SK-N-SH treated with all-trans-retinoic acid at 6 μM for 48 hours (cell line): ENCODE data around the gene SRPK2.

ENCODE experiments used
- ARNTL ChIP-seq: fragments of 450-650 bp; formaldehyde crosslinking; IDR thresholded peaks from 2 replicates; pipeline ENCODE4 v1.5.0; 2020; ENCODE audit warnings: low read depth, mild to moderate bottlenecking, moderate library complexity, borderline replicate concordance
- CSDC2 ChIP-seq: fragments of 250-450 bp; sonication (Bioruptor Pico); IDR thresholded peaks from 2 replicates; pipeline ENCODE4 v1.5.0; 2020; ENCODE audit warnings: mild to moderate bottlenecking, moderate library complexity
- CSRNP3 ChIP-seq: fragments of 250-450 bp; sonication (Bioruptor Pico); IDR thresholded peaks from 2 replicates; pipeline ENCODE4 v1.5.1; 2021; ENCODE audit warnings: mild to moderate bottlenecking, moderate library complexity
- PATZ1 ChIP-seq: fragments of 250-450 bp; sonication (Bioruptor Pico); IDR thresholded peaks from 2 replicates; pipeline ENCODE4 v1.8.0; 2020; ENCODE audit warnings: mild to moderate bottlenecking, moderate library complexity, borderline replicate concordance
- TF ChIP-seq, protein P1 (sequence below): fragments of 250-450 bp; sonication (Bioruptor Pico); IDR thresholded peaks from 2 replicates; pipeline ENCODE4 v1.5.0; 2020; ENCODE audit warnings: mild to moderate bottlenecking, moderate library complexity
- TF ChIP-seq, protein P2 (sequence below): fragments of 250-450 bp; sonication (Bioruptor Pico); IDR thresholded peaks from 2 replicates; pipeline ENCODE4 v1.5.1; 2020; ENCODE audit warnings: low read depth, mild to moderate bottlenecking, moderate library complexity

- TF ChIP-seq PATZ1 (CRISPR knock-in tag), result no peak
- no peak for TF ChIP-seq ARNTL (CRISPR knock-in tag)
- TF ChIP-seq, protein P1, sequence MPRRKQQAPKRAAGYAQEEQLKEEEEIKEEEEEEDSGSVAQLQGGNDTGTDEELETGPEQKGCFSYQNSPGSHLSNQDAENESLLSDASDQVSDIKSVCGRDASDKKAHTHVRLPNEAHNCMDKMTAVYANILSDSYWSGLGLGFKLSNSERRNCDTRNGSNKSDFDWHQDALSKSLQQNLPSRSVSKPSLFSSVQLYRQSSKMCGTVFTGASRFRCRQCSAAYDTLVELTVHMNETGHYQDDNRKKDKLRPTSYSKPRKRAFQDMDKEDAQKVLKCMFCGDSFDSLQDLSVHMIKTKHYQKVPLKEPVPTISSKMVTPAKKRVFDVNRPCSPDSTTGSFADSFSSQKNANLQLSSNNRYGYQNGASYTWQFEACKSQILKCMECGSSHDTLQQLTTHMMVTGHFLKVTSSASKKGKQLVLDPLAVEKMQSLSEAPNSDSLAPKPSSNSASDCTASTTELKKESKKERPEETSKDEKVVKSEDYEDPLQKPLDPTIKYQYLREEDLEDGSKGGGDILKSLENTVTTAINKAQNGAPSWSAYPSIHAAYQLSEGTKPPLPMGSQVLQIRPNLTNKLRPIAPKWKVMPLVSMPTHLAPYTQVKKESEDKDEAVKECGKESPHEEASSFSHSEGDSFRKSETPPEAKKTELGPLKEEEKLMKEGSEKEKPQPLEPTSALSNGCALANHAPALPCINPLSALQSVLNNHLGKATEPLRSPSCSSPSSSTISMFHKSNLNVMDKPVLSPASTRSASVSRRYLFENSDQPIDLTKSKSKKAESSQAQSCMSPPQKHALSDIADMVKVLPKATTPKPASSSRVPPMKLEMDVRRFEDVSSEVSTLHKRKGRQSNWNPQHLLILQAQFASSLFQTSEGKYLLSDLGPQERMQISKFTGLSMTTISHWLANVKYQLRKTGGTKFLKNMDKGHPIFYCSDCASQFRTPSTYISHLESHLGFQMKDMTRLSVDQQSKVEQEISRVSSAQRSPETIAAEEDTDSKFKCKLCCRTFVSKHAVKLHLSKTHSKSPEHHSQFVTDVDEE (CRISPR knock-in tag), result no peak
- TF ChIP-seq CSRNP3 (CRISPR knock-in tag), result no peak
- TF ChIP-seq, protein P2, sequence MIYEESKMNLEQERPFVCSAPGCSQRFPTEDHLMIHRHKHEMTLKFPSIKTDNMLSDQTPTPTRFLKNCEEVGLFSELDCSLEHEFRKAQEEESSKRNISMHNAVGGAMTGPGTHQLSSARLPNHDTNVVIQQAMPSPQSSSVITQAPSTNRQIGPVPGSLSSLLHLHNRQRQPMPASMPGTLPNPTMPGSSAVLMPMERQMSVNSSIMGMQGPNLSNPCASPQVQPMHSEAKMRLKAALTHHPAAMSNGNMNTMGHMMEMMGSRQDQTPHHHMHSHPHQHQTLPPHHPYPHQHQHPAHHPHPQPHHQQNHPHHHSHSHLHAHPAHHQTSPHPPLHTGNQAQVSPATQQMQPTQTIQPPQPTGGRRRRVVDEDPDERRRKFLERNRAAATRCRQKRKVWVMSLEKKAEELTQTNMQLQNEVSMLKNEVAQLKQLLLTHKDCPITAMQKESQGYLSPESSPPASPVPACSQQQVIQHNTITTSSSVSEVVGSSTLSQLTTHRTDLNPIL, result no peak
- no peak for TF ChIP-seq CSDC2 (CRISPR knock-in tag)
These were observed 266.1 kb downstream of the SRPK2 start for GRCh38 chr7:105122619-105123018.
